CD4-positive, alpha-beta T cell treated with Interleukin-4 for 4 hours (primary cell): ENCODE results near the gene PLAA.
"Not testable (repeated sequence)": the region's sequence is repeated elsewhere in the genome, so short reads cannot be mapped to it uniquely, and the experiment has no call there.

Source experiments
- DNase-seq: peaks from one replicate; pipeline ENCODE4 v3.0.0-alpha.2; 2020

PLAA gene

GRCh38 chr9:26928902-26929495, 18.0 kb downstream of the PLAA start:
- DNase-seq = no peak

- no peak for DNase-seq
Observed at GRCh38 chr9:26925609-26926008, 21.4 kb downstream of the PLAA start.

GRCh38 chr9:26919698-26920097, 27.3 kb downstream of the PLAA start:
- DNase-seq = no peak

- no peak for DNase-seq
Observed at GRCh38 chr9:26913138-26913668, 33.8 kb downstream of the PLAA start.

- no peak for DNase-seq
Observed at GRCh38 chr9:26904671-26905070, 42.4 kb downstream of the PLAA start.

- DNase-seq = no peak
Observed at GRCh38 chr9:26904070-26904469, 43.0 kb downstream of the PLAA start.

GRCh38 chr9:26893030-26893676, 53.9 kb downstream of the PLAA start:
- no peak for DNase-seq

- peak; percentile 91 for DNase-seq
Observed at GRCh38 chr9:26892251-26893029, 54.6 kb downstream of the PLAA start, which contains the start of gene CAAP1. Gene CAAP1 (minus strand): TSS chr9:26892802. CDS start chr9:26892715, 87 bp downstream.

- no peak for DNase-seq
Observed at GRCh38 chr9:26891726-26892125, 55.3 kb downstream of the PLAA start.

- no peak for DNase-seq
Observed at GRCh38 chr9:26888271-26888670, 58.8 kb downstream of the PLAA start.

- no peak for DNase-seq
Observed at GRCh38 chr9:26882154-26882553, 64.9 kb downstream of the PLAA start.

GRCh38 chr9:26880262-26880661, 66.8 kb downstream of the PLAA start:
- no peak for DNase-seq

GRCh38 chr9:26875155-26875554, 71.9 kb downstream of the PLAA start:
- DNase-seq = not testable (repeated sequence)

GRCh38 chr9:26870292-26870691, 76.8 kb downstream of the PLAA start:
- DNase-seq = no peak

GRCh38 chr9:26863074-26863473, 84.0 kb downstream of the PLAA start:
- no peak for DNase-seq

GRCh38 chr9:26856413-26857032, 90.5 kb downstream of the PLAA start:
- DNase-seq = no peak
